H54 (cell line): ENCODE measurements around the gene IFNAR1.

Experiments
- DNase-seq: peaks from one replicate; pipeline ENCODE4 v3.0.0; 2011; ENCODE audit warnings: low spot score, mixed read lengths; ENCODE audit not compliant: insufficient read length
- FAIRE-seq: peaks from 3 replicates; lab custom pipeline; 2011; peaks lifted over from hg19 to GRCh38; lab: Jason Lieb, UNC
- POLR2A ChIP-seq: IDR thresholded peaks from 2 replicates; pipeline ENCODE4 v1.6.1; 2011; ENCODE audit warnings: low read depth, mild to moderate bottlenecking, low read length

IFNAR1 gene

DNA sequence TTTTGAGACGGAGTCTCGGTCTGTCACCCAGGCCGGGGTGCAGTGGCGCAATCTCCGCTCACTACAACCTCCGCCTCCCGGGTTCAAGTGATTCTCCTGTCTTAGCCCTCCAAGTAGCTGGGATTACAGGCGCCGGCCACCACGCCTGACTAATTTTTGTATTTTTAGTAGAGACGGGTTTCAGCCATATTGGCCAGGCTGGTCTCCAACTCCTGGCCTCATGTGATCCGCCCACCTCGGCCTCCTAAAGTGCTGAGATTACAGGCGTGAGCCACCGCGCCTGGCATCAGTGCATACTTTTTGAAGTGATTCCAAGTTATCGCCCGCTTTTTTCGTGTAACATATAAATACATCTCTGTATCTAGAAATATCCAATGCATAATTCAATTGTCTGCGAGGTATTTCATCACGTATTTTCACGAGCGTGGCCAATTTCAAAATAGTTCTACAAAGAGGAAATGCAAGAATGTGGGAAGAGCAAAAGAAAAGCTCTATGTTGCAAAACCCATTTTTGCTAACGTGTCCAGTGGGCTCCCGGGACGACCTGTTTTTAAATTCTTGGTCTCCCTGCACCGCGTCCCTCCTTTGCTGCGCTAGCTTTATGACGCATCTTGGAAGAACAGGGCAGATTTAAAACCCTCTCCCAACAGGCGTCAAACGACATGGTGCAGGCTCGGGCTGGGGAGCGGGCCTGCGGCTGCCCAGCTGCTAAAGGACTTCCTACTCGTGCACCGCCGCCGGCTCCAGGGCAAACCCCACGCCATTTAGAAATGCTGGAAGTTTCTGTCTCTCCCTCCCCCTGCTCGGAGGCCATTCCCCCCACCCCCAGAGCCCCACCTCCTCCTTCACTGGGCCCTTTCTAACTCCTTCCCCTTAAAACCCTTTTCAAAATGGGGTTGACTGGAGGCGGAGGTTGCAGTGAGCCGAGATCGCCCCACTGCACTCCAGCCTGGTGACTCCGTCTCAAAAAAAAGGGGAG lies 77.5 kb downstream of the IFNAR1 start:
- TF ChIP-seq POLR2A: no peak
- DNase-seq (no peak), FAIRE-seq (no peak)

DNA sequence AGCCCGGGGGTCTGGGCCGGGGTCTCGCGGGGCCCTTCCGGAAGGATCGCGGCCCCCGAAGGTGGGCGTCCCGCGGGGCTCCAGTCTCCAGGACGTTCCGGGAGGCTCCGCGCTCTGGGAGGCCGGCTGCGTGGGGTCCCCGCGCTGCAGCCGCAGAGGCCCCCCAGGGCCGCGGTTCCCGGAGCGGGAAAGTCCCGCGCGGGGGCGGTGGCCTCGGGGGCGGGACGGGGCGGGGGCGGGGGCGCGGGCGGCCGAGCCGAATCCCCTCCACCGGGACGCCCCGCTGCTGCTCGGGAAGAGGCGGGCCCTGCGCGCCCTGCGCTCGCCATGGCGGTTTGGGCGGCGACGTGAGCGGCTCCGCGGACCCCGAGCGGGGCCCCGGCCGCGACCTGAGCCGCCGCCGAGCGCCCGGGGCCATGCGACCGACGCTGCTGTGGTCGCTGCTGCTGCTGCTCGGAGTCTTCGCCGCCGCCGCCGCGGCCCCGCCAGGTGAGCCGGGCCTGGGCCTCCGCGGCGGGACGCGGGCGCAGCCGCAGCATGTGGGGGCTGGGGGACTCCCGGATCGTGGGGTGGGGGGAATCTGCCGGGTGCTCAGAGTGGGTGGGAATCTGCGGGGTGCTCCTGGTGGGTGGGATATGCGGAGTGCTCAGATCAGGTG lies 78.5 kb downstream of the IFNAR1 start, which contains the start of gene IFNGR2:
IFNGR2 (plus strand) TSS at position 286 of the 658 bp plus-strand sequence; CDS start at position 417, 131 bp downstream.
- DNase-seq: peak; percentile 42
- no peak for FAIRE-seq
- peak; percentile 68 for TF ChIP-seq POLR2A

DNA sequence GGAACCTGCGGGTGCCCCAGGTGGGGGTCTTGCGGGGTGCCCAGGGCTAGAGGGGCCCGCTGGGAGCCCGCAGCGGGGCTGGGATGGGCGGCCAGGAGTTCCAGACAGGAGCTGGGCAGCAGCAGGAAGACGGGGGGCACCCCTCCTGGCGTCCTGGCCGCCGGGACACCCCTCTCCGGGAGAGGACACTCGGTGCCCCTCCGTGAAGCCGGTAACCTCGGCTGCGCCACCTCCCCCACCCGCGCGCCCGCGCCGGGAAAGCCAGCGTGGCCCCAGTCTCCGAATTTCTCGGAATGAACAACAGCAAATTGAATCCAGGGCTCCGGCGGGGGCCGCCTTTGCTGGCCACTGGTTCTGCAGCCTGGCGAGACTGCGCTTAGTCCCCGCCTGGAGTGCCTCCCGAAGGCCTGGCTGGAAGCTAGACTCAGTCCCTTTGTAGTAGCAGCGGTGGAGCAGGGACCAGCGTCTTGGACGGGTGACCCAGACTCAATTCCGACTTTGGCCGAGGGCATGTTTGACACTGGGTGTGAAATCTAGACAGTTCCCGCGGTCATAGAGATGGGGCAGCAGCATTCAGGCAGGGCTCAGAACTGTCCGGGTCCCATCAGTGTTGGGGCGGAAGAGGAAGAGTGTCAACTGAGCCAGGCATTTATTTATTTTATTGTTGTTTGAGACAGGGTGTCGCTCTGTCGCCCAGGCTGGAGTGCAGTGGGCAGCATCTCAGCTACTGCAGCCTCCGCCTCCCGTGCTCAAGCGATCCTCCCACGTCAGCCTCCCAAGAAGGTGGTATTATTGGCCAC lies 79.2 kb downstream of the IFNAR1 start:
- FAIRE-seq (no peak), DNase-seq (peak; percentile 51)
- TF ChIP-seq POLR2A: no peak

DNA sequence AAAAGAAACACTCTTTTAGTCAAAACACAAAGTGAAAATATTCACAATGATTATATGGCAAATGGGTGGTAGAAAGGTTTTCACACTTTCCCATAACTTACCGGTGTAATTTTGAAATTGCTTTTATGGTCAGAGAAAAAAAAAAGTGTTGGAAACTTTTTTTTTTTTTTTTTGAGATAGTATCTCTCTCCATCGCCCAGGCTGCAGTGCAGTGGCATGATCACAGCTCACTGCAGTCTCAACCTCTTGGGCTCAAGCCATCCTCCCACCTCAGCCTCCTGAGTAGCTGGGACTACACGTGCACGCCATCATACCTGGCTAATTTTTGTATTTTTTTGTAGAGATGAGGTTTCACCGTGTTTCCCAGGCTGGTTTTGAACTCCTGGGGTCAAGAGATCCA lies 81.7 kb downstream of the IFNAR1 start:
- TF ChIP-seq POLR2A: no peak
- DNase-seq: no peak
- FAIRE-seq: no peak
